GM18502 (cell line): Measurements from ENCODE around the gene STK35.
"Not testable (repeated sequence)": the region's sequence is repeated elsewhere in the genome, so short reads cannot be mapped to it uniquely, and the experiment has no call there.

Experiments
- ATAC-seq: cut with Tn5 transposase; IDR thresholded peaks from one replicate; pipeline ENCODE4 v1.9.1; 2021; ENCODE audit warnings: mild to moderate bottlenecking; ENCODE audit not compliant: unreplicated experiment, poor library complexity

Gene STK35

DNA sequence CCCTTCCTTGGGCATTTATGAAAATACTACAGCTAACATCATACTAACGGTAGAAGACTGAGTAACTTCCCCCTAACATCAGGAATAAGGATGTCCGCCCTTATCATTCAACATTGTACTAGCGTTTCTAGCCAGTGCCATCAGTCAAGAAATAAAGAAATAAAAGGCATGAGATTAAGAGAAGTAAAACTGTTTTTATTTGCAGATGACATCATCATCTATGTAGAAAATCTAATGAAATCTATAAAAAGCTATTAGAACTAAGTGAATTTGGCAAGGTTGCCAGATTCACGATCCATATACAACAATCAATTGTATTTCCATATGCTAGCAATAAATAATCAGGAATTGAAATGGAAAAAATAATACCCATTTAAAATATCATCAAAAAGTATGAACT lies 54.6 kb downstream of the STK35 start:
- ATAC-seq: no peak

DNA sequence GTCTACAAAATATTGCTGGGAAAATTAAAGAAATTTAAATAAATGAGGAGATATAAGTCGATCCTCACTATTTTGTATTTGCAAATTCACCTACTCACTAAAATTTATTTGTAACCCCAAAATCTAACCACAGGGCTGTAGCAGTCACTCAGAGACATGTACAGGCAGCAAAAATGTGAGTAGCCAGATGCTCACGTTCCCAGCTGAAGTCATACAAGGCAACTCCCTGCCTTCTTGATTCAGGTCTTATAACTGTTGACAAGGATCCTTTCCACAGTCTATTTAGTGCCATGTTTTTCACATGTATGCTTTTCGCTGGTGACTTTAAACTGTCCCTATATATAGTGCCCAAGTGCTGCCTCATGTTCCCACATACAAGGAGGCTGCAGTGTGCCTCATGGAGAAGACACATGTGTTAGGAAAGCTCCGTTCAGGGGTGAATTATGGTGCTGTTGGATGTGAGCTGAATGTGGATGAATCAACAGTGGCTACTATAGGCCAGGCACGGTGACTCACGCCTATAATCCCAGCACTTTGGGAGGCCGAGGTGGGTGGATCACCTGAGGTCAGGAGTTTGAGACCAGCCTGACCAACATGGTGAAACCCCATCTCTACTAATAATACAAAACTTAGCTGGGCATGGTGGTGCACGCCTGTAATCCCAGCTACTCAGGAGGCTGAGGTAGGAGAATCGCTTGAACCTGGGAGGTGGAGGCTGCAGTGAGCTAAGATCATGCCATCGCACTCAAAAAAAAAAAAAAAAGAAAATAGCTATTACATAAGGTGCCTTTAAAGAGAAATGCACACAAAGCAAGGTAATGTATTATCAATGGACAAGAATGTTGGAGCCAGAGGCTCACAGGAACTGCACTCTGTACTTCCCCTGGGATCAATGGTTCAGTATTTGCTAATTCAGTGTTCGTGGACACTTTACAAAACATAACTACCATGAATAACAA lies 55.3 kb downstream of the STK35 start:
- ATAC-seq: no peak

- ATAC-seq: no peak
Measured at GRCh38 chr20:2162125-2162822, 60.6 kb downstream of the STK35 start.

- no peak for ATAC-seq
Measured at GRCh38 chr20:2162823-2163166, 61.2 kb downstream of the STK35 start.

DNA sequence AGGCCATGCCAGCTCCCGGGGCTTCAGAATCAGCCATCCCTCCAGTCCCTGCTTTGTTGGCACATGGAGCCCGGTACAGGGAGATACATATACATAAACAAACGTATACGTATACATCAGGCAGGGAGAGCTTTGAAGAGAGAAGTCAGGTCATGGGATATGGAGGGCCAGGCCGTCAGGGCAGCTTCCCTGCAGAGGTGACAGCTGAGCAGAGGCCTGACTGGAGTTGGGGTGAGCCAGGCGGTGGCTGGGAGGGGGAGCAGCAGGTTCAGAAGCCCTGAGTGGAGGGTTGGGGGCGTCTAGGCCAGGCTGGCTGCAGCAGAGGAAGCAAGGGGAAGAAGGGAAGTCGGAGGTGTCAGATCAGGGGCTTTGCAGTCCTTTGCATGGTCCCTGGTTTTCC lies 61.7 kb downstream of the STK35 start:
- ATAC-seq: no peak

DNA sequence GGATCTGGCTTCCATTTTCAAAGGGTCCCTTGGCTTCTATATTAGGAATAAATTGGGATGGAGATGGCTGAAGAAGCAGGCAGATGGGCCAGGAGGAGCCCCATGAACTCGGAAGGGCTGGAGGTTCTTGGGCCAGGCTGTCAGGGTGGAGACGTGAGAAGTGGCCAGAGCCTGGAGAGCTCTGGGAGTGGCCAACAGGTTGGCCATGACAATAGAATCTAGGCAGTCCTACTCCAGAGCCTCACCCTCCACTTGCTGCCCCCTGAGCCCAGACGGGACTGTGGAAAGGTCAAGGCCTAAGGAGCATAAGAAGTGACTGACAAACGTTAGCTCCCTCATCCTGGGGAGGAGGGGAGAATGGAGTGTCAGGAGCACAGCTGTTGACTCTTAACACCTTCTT lies 62.1 kb downstream of the STK35 start:
- no peak for ATAC-seq

DNA sequence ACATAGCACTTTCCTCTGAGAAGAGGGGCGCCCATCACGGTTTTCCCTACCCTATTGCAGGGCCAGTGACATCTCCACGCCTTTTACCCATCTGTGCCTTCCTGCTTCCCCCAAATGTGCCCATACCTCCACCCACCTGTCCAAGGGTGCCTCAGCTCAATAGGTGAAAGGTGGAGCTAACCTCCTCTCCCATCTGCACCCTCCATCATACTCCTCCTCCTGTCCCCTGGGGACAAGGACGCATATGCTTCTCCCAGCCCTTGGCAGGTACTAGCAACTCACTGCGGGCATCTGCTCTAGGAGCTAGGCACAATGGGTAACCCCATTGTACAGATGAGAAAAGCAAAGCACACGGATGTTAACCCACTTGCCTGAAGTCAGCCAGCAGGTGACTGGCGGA lies 62.8 kb downstream of the STK35 start:
- ATAC-seq: no peak

- ATAC-seq: no peak
Measured at GRCh38 chr20:2164966-2165365, 63.3 kb downstream of the STK35 start.

- no peak for ATAC-seq
Measured at GRCh38 chr20:2165871-2166270, 64.2 kb downstream of the STK35 start.

DNA sequence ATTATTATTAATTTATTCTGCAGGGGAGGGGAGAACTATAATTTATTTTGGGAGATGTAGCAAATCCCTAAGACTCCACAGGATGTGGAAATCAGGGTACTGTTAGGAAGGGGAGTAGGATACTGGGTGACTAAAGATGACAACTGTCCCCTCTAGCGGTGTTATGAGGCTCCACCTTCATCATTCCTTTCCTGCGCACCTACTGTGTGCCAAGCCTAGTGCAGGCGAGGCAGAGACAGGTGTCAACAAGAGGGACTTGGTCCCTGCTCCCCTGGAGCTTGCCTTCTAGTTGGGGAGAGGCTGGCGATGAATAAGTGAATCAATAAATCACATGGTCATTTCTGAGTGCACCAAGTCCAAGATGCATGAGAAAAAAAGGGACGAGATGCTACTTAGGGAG lies 65.5 kb downstream of the STK35 start:
- ATAC-seq: no peak

DNA sequence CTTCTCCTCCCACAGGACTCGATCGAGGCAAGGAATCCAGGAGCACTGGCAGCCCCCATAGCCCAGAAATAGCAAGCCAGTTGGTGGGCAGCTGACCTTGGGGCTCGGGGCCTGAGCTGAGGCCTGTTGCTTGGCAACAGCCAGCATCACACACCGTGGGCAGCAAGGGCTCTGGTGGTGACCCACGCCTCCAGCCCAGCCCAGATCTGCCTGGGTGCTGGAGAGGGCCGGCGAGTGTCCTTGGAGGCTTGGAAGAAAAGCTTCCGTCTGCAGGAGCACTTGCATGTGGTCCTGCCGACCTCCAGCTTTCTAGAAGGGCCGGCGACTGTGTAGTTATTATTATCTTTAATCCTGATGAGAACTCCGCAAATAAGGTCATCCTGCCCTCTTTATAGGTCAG lies 67.3 kb downstream of the STK35 start:
- ATAC-seq: no peak

DNA sequence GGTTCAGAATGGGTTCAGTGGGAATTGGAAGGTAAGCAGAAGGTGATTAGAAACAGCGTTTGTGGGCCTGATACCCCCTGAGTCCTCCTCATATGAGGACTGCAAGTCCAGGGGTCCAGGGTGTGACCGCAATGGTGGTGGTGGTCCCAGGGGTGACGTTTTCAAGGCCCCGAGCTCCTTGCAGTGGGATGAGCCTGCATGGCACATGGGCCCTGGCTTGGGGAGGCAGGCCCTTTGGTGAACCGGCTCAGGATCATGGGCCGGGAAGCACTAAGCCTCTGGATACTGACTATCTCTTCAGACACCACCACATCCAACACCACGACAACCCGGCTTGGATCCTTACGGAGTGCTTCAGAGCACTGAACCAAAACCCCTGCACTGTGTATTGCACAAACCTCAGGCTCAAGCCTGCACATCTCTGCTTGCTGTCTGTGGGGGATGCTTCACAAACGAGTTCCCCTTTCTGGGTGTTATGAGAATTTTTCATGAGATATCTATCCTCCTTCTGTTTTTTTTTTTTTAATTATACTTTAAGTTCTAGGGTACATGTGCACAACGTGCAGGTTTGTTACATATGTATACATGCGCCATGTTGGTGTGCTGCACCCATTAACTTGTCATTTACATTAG lies 67.9 kb downstream of the STK35 start:
- ATAC-seq: no peak

- ATAC-seq: no peak
Measured at GRCh38 chr20:2170404-2170803, 68.8 kb downstream of the STK35 start.

DNA sequence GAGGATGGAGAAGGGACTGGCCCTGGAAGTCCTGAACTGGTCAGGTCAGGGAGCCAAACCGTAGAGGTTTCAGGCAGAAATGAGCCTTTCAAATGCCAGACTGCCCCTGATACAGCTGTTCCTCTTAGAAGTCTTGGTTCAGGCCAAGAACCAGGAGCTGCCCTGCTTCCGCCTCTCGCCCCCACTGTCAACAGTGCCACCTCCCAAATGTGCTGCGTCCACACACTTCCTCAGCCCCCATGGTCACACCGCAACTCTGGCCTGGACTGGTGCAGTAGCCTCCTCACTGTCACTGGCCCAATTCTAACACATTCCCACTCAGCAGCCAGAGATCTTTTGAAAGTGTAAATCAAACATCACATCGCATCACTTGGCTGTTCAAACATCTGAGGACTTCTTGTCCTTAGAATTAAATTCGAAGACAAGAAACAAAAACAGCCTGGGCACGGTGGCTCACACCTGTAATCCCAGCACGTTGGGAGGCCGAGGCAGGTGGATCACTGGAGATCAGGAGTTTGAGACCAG lies 69.7 kb downstream of the STK35 start:
- no peak for ATAC-seq

- ATAC-seq: not testable (repeated sequence)
Measured at GRCh38 chr20:2171840-2172239, 70.2 kb downstream of the STK35 start.

DNA sequence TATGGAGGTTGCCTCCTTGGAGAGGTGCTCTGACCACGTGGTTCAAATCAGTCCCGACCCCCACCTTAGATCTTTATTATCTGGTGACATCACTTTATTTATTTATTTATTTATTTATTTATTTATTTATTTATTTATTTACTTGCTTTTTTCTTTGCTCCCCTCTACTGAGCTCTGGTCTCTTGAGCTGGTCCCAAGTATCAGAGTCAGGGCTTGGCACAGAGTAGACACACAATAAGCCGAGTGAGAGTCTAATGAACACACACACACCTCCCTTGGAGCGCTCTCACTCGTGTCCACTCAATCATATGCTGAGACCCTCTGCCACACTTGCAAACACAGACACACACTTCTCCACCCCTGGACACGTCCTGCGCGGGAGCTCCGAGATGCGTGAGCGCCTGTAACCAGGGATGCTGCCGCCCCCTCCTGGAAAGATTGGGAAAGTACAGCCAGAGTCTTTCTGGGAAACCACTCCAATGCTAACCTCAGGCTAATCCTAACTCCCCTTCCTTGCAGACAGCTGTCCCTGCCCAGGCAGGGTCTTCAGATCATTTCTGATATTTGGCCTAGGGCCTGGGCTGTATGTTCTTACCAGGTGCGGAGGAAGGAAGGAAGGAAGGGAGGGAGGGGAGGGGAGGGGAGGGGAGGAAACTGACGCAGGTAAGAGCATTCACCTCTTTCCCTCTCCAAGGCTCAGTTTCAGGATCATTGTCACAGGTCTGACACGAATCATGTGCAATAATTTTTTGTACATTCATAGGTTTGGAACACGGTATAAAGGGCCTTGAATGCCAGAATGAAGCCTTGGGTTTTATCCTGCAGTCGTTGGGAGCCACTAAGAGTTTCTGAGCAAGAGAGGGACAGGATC lies 70.9 kb downstream of the STK35 start:
- no peak for ATAC-seq

- ATAC-seq: no peak
Measured at GRCh38 chr20:2173186-2173585, 71.6 kb downstream of the STK35 start.

- ATAC-seq: no peak
Measured at GRCh38 chr20:2174067-2174466, 72.4 kb downstream of the STK35 start.

- ATAC-seq: no peak
Measured at GRCh38 chr20:2176946-2177345, 75.3 kb downstream of the STK35 start.
